SK-N-SH (cell line): ENCODE results near the gene RALBP1. TPM values are rescaled to one million over a fixed set of nuclear protein-coding genes. Genes with fewer than 3 reads are reported as not detected.

Experiments used
- CTCF ChIA-PET: fragments of 300-600, 350-600 bp; formaldehyde crosslinking; extraction: SDS; loops from one replicate; lab custom pipeline; 2021; lab: Yijun Ruan, JAX
- POLR2A ChIA-PET: fragments of 350-600 bp; sonication (Branson Sonifier 250); formaldehyde crosslinking; extraction: SDS; loops from one replicate; lab custom pipeline; 2020; ENCODE audit warnings: antibody characterized with exemption, inconsistent platforms; lab: Yijun Ruan, JAX
- DNase-seq: peaks from one replicate; pipeline ENCODE4 v3.0.0; 2012
- H2AFZ ChIP-seq: fragments of 200-600 bp; sonication (generic); 2 replicates; pipeline ENCODE4 v1.8.1; 2016; ENCODE audit warnings: antibody characterized with exemption, mild to moderate bottlenecking, low read depth
- H3F3A ChIP-seq: fragments of 200-600 bp; sonication (generic); replicated peaks from 2 replicates; pipeline ENCODE3; 2016; ENCODE audit warnings: antibody characterized with exemption, mild to moderate bottlenecking; ENCODE audit not compliant: insufficient read depth
- H3K27ac ChIP-seq, 2 experiments: fragments of 200-500 bp in 1 of 2; fragments of 200-600 bp in 1 of 2; sonication (Bioruptor generic) in 1 of 2; sonication (generic), shearing (Covaris generic) in 1 of 2; 2 replicates each; pipeline versions ENCODE4 v1.5.1 to v1.6.1; 2014 to 2016; ENCODE audit warnings: low read depth in 2 of 2, inconsistent platforms in 1 of 2, low read length in 1 of 2, mild to moderate bottlenecking in 1 of 2, mixed read lengths in 1 of 2
- H3K27me3 ChIP-seq: fragments of 200-600 bp; sonication (generic), shearing (Covaris generic); 2 replicates; pipeline ENCODE4 v1.6.1; 2016; ENCODE audit warnings: mixed run types; ENCODE audit not compliant: insufficient read depth
- H3K36me3 ChIP-seq, 2 experiments: fragments of 200-500 bp in 1 of 2; fragments of 200-600 bp in 1 of 2; sonication (Bioruptor generic) in 1 of 2; sonication (generic) in 1 of 2; replicated peaks in 1 of 2; 2 replicates each; pipeline versions ENCODE3 to v1.5.1; 2014 to 2016; ENCODE audit warnings: low read length in 1 of 2, mild to moderate bottlenecking in 1 of 2; ENCODE audit not compliant: insufficient read depth in 2 of 2, control insufficient read depth in 1 of 2
- H3K4me1 ChIP-seq, 2 experiments: fragments of 200-500 bp in 1 of 2; fragments of 200-600 bp in 1 of 2; sonication (Bioruptor generic) in 1 of 2; sonication (generic), shearing (Covaris generic) in 1 of 2; 2 replicates each; pipeline versions ENCODE4 v1.5.1 to v1.6.1; 2014 to 2016; ENCODE audit warnings: low read depth in 1 of 2, low read length in 1 of 2, mixed run types in 1 of 2; ENCODE audit not compliant: insufficient read depth in 2 of 2, control insufficient read depth in 1 of 2
- H3K4me2 ChIP-seq: fragments of 200-600 bp; sonication (generic), shearing (Covaris generic); 2 replicates; pipeline ENCODE4 v1.6.1; 2017; ENCODE audit warnings: mixed run types
- H3K4me3 ChIP-seq, 2 experiments: fragments of 200-500 bp in 1 of 2; fragments of 200-600 bp in 1 of 2; sonication (Bioruptor generic) in 1 of 2; sonication (generic), shearing (Covaris generic) in 1 of 2; 2 replicates each; pipeline versions ENCODE4 v1.5.1 to v1.8.1; 2014 to 2016; ENCODE audit warnings: low read depth in 2 of 2, inconsistent platforms in 1 of 2, low read length in 1 of 2, mild to moderate bottlenecking in 1 of 2, mixed read lengths in 1 of 2, moderate library complexity in 1 of 2
- H3K79me2 ChIP-seq: fragments of 200-600 bp; sonication (generic); 2 replicates; pipeline ENCODE4 v1.8.1; 2017; ENCODE audit warnings: mild to moderate bottlenecking; ENCODE audit not compliant: insufficient read depth
- H3K9ac ChIP-seq: fragments of 200-600 bp; sonication (generic); 2 replicates; pipeline ENCODE4 v1.6.1; 2017; ENCODE audit warnings: mixed run types
- H3K9me2 ChIP-seq: fragments of 200-600 bp; sonication (generic); 2 replicates; pipeline ENCODE4 v1.6.1; 2017; ENCODE audit warnings: mixed run types
- H3K9me3 ChIP-seq: fragments of 200-600 bp; sonication (generic); 2 replicates; pipeline ENCODE4 v1.6.1; 2017; ENCODE audit warnings: mixed run types, mild to moderate bottlenecking, moderate library complexity
- H4K20me1 ChIP-seq: fragments of 200-600 bp; sonication (generic); 2 replicates; pipeline ENCODE4 v1.6.1; 2017; ENCODE audit warnings: mild to moderate bottlenecking, mixed run types; ENCODE audit not compliant: insufficient read depth
- EP300 ChIP-seq, 2 experiments: IDR thresholded peaks; 2 replicates each; pipeline versions ENCODE4 v1.4.0 to v1.6.1; 2012; ENCODE audit warnings: borderline replicate concordance in 1 of 2, low read depth in 1 of 2, low read length in 1 of 2
- EZH2phosphoT487 ChIP-seq: fragments of 200-600 bp; sonication (generic); IDR thresholded peaks from 2 replicates; pipeline ENCODE4 v1.6.1; 2017; ENCODE audit warnings: low read depth, mixed run types, mild to moderate bottlenecking, antibody characterized with exemption, moderate library complexity, borderline replicate concordance
- FOXM1 ChIP-seq: IDR thresholded peaks from 2 replicates; pipeline ENCODE4 v1.4.0; 2012; ENCODE audit warnings: low read depth, mild to moderate bottlenecking
- GABPA ChIP-seq: IDR thresholded peaks from 2 replicates; pipeline ENCODE4 v1.4.0; 2012; ENCODE audit warnings: low read depth, mild to moderate bottlenecking
- GATA2 ChIP-seq: sonication (generic); formaldehyde crosslinking; IDR thresholded peaks from 2 replicates; pipeline ENCODE4 v1.5.0; 2020; ENCODE audit warnings: mild to moderate bottlenecking, missing genetic modification reagents
- IRF3 ChIP-seq: fragments of 150-350 bp; IDR thresholded peaks from 2 replicates; pipeline ENCODE4 v1.6.1; 2016; ENCODE audit warnings: mild to moderate bottlenecking, low read depth, low read length
- MXI1 ChIP-seq: IDR thresholded peaks from 2 replicates; pipeline ENCODE4 v1.6.1; 2012; ENCODE audit warnings: mild to moderate bottlenecking, low read depth, low read length, improper control_type of control experiment
- NRF1 ChIP-seq: IDR thresholded peaks from 2 replicates; pipeline ENCODE4 v1.6.1; 2012; ENCODE audit warnings: low read depth, mild to moderate bottlenecking, low read length
- PBX3 ChIP-seq: IDR thresholded peaks from 2 replicates; pipeline ENCODE4; 2012
- POLR2AphosphoS5 ChIP-seq: IDR thresholded peaks from 2 replicates; pipeline ENCODE4 v1.6.1; 2012; ENCODE audit warnings: low read depth, low read length
- RCOR1 ChIP-seq: fragments of 150-350 bp; IDR thresholded peaks from 2 replicates; pipeline ENCODE4 v1.6.1; 2017; ENCODE audit warnings: antibody characterized with exemption, low read length
- RFX5 ChIP-seq: IDR thresholded peaks from 2 replicates; pipeline ENCODE4 v1.6.1; 2012; ENCODE audit warnings: mild to moderate bottlenecking, improper control_type of control experiment, low read length
- RXRA ChIP-seq: IDR thresholded peaks from 2 replicates; pipeline ENCODE4 v1.4.0; 2012; ENCODE audit warnings: low read depth, mild to moderate bottlenecking, borderline replicate concordance
- SIN3A ChIP-seq: IDR thresholded peaks from 2 replicates; pipeline ENCODE4 v1.6.1; 2012; ENCODE audit warnings: low read depth, mild to moderate bottlenecking, low read length, moderate library complexity, borderline replicate concordance
- SMC3 ChIP-seq: IDR thresholded peaks from 2 replicates; pipeline ENCODE4 v1.6.1; 2012; ENCODE audit warnings: low read depth, low read length, improper control_type of control experiment
- TAF1 ChIP-seq: IDR thresholded peaks from 2 replicates; pipeline ENCODE4 v1.6.1; 2012; ENCODE audit warnings: low read depth, mild to moderate bottlenecking, low read length, moderate library complexity, borderline replicate concordance
- TCF12 ChIP-seq: IDR thresholded peaks from 2 replicates; pipeline ENCODE4 v1.4.0; 2012
- TEAD4 ChIP-seq: IDR thresholded peaks from 2 replicates; pipeline ENCODE4 v1.4.0; 2012; ENCODE audit warnings: mild to moderate bottlenecking, borderline replicate concordance; ENCODE audit not compliant: insufficient read depth
- YY1 ChIP-seq: IDR thresholded peaks from 2 replicates; pipeline ENCODE4 v1.4.0; 2012; ENCODE audit warnings: low read depth, mild to moderate bottlenecking
- ZBTB33 ChIP-seq: IDR thresholded peaks from 2 replicates; pipeline ENCODE4 v1.4.0; 2012; ENCODE audit warnings: low read depth, borderline replicate concordance
- WGBS: methylation state at CpG from one replicate; pipeline ENCODE4 v1.1.6; 2017; ENCODE audit warnings: low lambda C conversion rate; 5-methylcytosine and 5-hydroxymethylcytosine counted together
- polyA plus RNA-seq, 3 experiments: library from polyadenylated mRNA; depleted of rRNA; stranded (reverse); fragments of >200 nt; gene quantifications; 2 replicates each; pipeline ENCODE4 v1.2.3, GENCODE V29; 2012
- TF ChIP-seq, protein P1 (sequence below): fragments of 200-600 bp; sonication (generic); IDR thresholded peaks from 2 replicates; pipeline ENCODE4 v1.6.1; 2017; ENCODE audit warnings: antibody characterized with exemption, mild to moderate bottlenecking, moderate library complexity
- TF ChIP-seq, protein P2 (sequence below): fragments of 150-350 bp; IDR thresholded peaks from 2 replicates; pipeline ENCODE4 v1.6.1; 2017; ENCODE audit warnings: antibody characterized with exemption, low read length, low read depth, borderline replicate concordance

The RALBP1 gene
- polyA plus RNA-seq, 1 of the 3 experiments (the other 2 are of a cell fraction) = 43.8 TPM

DNA sequence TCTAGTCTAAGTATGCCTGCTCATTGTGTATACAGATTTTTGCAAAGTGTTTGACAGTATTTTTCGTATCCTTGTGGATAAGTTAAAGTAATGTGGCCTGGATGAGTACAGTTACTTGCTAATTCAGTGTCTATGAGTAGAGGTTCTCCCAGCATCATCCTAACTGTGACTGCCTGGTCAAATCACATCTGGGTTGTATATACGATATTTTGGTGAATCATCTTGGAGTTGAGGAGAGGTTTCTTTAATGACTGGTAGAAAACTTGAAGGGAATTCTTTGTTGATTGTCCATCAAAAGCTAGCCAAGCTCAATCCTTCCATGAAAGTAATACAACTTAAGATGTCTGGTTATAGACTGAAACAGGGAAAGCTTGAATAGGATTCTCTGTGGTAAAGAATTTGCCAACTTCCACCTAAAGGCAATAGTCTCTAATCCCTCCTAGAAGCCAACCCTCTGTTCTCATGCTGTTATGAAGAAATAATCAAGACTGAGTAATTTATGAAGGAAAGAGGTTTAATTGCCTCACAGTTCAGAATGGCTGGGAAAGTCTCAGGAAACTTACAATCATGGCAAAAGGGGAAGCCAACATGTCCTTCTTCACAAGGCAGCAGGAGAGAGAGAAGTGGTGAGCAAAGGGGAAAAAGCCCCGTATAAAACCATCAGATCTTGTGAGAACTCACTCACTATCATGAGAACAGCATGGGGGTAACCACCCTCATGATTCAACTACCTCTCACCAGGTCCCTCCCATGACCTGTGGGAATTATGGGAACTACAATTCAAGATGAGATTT, 19.4 kb upstream of the RALBP1 start (continued):
- TF ChIP-seq, protein P1, sequence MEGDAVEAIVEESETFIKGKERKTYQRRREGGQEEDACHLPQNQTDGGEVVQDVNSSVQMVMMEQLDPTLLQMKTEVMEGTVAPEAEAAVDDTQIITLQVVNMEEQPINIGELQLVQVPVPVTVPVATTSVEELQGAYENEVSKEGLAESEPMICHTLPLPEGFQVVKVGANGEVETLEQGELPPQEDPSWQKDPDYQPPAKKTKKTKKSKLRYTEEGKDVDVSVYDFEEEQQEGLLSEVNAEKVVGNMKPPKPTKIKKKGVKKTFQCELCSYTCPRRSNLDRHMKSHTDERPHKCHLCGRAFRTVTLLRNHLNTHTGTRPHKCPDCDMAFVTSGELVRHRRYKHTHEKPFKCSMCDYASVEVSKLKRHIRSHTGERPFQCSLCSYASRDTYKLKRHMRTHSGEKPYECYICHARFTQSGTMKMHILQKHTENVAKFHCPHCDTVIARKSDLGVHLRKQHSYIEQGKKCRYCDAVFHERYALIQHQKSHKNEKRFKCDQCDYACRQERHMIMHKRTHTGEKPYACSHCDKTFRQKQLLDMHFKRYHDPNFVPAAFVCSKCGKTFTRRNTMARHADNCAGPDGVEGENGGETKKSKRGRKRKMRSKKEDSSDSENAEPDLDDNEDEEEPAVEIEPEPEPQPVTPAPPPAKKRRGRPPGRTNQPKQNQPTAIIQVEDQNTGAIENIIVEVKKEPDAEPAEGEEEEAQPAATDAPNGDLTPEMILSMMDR = no peak
- TF ChIP-seq SMC3 = no peak
- no peak for TF ChIP-seq SIN3A
- no peak for TF ChIP-seq ZBTB33
- TF ChIP-seq EZH2phosphoT487 = no peak

DNA sequence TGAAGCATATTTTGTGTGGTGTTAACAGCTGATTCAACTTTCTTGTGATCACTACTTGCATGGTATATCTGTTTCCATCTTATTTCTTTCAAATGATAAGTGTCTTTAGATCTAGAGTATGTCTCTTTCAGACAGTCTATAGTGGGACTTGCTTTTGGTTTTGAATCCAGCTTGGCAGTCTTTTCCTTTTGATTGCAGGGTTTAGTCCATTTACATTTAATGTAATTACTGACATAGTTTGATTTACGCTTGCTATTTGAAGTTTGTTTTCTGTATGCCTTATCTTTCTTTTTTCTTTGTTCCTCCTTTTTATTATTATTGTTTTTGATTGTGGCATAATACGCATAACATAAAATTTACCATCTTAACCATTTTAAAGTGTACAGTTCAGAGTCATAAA, 9.2 kb upstream of the RALBP1 start:
- 79% methylated on average over 2 of the region's 2 CpGs for WGBS
- H3K27ac ChIP-seq = no peak overlapping the region
- peaks cover 14% of the 10 kb centered on the region; the same call in 1 of the 2 replicates for H3K9me3 ChIP-seq
- POLR2A ChIA-PET = no interaction called here
- H3K4me2 ChIP-seq = no peak overlapping the region
- H2AFZ ChIP-seq = no peak overlapping the region
- no peaks in the 10 kb centered on the region for H3K27me3 ChIP-seq
- H3K4me3 ChIP-seq = no peak overlapping the region
- H3K4me1 ChIP-seq = no peaks in the 10 kb centered on the region
- no peaks in the 10 kb centered on the region for H4K20me1 ChIP-seq
- no peaks in the 10 kb centered on the region for H3K36me3 ChIP-seq
- CTCF ChIA-PET = no interaction called here
- no peak for DNase-seq
- H3K9me2 ChIP-seq = no peaks in the 10 kb centered on the region
- no peak overlapping the region for H3K9ac ChIP-seq
- no peaks in the 10 kb centered on the region for H3F3A ChIP-seq
- no peaks in the 10 kb centered on the region for H3K79me2 ChIP-seq
- no peak for TF ChIP-seq PBX3
- no peak for TF ChIP-seq SIN3A
- TF ChIP-seq GABPA = no peak
- TF ChIP-seq RFX5 = no peak
- TF ChIP-seq GATA2 = no peak
- no peak for TF ChIP-seq POLR2AphosphoS5
- no peak for TF ChIP-seq FOXM1
- no peak for TF ChIP-seq IRF3
- TF ChIP-seq RXRA = no peak
- no peak for TF ChIP-seq RCOR1
- TF ChIP-seq, protein P1 = no peak
- TF ChIP-seq TAF1 = no peak
- no peak for TF ChIP-seq TEAD4
- no peak for TF ChIP-seq MXI1
- TF ChIP-seq, protein P2, sequence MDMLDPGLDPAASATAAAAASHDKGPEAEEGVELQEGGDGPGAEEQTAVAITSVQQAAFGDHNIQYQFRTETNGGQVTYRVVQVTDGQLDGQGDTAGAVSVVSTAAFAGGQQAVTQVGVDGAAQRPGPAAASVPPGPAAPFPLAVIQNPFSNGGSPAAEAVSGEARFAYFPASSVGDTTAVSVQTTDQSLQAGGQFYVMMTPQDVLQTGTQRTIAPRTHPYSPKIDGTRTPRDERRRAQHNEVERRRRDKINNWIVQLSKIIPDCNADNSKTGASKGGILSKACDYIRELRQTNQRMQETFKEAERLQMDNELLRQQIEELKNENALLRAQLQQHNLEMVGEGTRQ = no peak
- no peak for TF ChIP-seq NRF1
- no peak for TF ChIP-seq TCF12
- TF ChIP-seq YY1 = no peak
- TF ChIP-seq EP300 (IDR thresholded peaks at IDR 0.05; ENCODE audit: borderline replicate concordance in 1 of 2, low read depth in 1 of 2, low read length in 1 of 2) = no peak
